NCI-H2171 (cell line): ENCODE measurements around the gene CFAP141.

Experiments
- DNase-seq: peaks from one replicate; lab custom pipeline; 2025; lab: John Stamatoyannopoulos, UW

Gene CFAP141

DNA sequence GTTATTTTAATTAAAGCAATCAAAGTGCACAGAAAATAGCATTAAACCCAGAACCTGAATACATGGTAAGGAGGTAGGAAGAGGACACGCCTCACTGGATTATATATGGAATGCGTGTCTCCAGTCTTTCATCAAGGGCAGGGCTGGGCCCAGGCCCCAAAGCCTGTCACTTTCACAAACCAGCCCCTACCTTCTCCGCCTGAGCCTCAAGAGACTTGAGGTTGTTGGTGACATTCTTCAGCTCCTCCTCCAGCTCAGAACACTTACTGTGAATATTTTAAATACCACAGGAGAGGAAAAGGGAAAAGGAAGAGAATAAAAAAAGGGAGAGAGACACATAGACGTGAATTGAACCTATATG lies 34.9 kb downstream of the CFAP141 start:
- no peak for DNase-seq

DNA sequence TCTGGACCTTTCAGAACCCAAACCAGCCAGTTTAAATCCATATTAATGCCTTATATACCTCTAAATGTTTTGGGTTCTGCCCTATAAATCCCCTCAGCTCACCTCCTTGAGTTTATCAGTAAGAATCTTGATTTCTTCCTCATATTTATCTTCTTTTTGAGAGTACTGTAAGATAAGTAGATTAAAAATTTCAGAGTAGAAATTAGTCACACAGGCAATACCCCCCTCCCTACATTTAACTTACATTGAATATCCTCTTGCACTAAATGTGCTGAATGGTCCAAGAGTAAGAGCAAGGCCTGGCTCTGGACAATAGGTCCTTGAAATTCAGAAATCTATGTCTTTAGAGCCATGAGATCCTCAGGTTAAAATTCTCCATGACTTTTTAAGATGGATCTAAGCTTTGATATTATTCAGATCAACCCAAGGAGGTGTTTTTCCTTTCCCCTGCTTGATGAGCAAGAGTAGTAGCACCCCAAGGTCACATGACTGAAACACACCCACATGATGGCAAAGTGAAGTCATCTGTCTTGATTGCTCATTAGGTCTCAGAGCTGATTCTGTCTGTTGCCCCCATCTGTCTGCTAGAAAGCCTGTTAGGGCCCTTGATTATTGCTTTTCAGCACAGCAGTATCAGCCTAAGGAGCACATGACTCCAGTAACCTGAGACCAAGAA lies 35.4 kb downstream of the CFAP141 start:
- DNase-seq: no peak

DNA sequence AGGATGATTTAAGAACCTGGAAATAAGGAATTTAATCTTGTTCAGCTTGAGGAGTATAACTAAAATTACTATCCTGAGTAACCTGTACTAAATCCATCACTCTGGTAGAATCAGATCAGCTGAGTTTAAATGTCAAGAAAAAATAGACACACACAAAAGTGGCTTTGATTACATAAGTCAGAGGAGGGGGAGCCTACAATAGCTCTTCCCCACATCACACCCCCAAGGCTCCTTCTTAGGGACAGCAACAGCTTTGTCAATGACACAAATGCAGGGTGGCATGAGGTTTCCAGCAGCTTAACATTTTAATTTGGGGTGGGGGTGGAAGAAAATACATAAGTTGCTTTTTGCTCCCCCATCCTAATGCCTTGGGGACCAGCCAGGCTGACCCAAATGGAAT lies 38.7 kb downstream of the CFAP141 start:
- DNase-seq: no peak

DNA sequence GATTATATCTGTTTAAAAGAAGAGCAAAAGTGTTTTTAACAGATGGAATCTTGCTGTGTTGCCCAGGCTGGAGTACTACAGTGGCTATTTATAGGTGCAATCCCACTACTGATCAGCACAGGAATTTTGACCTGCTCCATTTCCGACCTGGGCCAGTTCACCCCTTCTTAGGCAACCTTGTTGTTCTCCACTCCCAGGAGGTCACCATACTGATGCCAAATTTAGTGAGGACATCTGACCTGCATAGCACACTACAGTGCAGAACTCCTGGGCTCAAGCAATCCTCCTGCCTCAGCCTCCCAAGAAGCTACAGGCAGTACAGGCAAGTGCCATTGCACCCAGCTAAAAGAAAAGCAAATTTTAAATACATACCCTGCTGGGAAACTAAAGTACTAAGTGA lies 39.9 kb downstream of the CFAP141 start:
- no peak for DNase-seq

DNA sequence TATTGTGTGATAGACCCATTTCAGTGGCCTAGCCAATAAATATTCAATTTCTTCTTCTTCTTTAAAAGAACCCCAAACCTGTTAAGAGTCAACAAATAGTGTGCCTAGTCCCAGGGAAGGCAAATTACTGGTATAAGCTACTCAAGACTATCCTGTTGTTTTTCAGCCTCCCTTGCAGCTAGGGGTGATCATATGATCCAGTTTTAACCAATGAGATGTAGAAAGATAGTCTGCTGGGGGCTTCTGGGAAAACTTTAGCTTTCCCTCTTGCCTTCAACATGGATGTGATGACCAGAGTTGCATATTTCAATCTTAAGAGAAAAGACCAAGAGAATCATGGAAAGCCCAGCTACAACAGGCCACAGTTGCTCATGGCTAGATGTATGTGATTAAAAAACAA lies 46.6 kb downstream of the CFAP141 start:
- no peak for DNase-seq

DNA sequence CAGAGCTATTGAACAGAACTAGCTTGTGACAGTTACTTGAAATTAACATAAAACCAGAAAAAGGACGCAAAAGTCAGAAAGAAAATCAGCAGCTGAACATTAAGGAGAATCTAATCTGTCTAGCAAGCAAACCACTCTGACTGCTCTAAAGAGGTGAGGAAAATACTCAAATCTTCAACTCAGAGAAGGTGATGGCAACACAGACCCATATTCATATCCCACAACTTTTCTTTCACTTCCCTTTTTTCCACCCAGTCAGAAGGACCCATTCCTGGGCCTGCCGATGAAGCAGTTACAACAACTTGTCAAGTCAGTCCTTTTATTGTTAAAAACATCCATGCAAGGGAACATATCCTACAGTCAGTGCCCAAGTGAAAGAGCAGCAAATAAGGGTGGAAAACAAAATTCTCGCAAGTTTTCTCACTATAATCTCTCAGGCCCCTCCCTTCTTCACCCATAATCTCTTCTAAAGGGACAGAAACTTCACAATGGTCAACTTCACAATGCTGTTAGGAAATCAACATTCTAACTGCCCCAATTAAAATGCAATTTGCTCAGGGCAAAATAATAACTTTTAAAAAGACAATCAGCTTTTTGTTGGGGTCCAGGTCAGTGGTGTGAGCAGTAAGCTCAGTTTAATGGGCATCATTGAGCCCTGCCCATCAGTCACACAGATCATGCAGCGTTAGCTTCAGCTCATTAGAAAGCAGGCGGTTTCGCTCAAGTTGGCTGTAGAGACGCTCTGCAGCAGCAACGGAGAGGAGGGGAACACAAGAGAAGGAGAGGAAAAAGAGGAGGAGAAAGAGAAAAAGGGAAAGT lies 47.6 kb downstream of the CFAP141 start:
- DNase-seq: no peak

DNA sequence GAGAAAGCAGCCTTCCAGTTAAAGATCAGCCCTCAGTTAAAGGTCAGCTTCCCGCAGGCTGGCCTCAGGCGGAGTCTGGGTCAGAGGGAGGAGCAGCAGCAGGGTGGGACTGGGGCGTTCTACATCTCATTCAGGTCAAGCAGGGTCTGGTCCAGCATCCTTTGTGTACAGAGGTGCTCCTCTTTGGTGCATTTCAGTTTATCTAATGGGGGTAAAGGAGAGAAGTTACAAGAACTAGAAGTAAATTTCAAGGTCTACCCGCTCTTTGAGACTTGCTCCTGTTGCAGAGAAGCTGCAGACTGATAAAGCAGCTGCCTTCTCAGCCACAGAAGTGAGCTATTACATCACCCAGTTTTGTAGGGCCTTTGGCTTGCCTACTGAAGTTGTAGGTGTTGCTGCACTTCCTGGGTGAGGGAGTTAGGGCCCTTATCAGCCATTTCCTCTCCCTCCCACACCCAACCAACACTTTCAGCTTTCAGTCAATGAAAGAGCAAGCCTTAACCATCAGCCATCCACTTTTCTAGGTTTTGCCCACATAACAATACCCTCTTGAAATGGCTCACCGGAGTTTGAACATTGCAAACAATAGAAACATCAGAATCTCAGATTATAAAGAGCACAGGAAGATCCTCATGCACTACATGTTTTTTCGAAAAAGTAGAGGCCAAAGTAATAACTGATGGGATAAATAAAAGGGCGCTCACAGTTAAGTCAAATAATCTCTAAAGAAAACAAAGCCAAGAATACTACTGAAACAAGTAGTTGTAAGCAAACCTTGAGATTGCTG lies 48.4 kb downstream of the CFAP141 start:
- no peak for DNase-seq

DNA sequence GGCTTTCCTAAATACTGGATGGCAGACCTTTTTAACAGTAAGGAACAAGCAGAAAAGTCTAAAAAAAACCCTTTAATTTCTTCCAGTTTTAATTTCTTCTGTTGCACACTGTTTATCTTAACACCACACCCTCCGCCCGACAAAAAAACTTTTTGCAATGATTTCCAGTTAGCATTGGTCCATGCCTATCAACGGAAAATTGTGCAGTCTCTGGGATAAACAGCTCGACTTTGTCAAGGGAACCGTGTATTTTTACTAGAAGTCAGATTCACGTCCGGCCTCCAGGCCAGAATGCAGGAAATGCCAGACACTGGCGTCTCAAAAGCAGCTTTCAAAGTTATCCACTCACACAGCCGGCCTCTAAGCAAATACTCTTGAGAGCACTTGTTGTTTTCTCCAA lies 50.9 kb downstream of the CFAP141 start:
- no peak for DNase-seq

DNA sequence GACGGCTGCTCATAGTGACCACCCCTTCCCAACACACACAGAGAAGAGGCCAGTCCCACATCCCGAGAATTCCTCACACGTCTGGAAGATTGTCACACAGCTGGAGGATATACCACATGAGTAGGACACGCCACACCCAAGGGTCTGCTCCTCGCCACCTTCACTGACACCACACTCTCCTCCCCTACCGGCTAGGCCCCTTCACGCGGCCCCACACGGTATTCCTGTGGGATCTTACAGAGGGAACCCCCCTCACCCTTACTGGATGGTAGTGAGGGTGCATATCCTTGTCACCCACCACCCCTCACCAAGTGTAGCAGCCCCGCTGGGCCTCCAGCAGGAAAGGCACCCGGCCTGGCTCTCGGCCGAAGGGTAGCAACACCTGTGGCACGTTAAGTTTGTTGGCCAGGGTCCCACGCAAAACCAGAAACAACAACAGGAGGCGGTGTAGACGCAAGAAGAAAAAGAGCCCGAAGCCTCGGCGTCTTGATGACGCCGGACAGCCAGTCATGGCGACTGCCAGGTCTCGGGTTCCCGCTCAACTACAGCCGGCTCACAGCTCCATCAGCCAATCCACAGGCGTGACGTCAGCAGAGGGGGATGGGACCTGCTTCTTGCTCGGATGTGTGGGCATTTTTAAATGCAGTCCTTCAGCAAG lies 51.5 kb downstream of the CFAP141 start, which contains the start of gene NUP210L:
Gene NUP210L, minus strand, starts transcription at position 540 of the 658 bp plus-strand sequence.
- no peak for DNase-seq

DNA sequence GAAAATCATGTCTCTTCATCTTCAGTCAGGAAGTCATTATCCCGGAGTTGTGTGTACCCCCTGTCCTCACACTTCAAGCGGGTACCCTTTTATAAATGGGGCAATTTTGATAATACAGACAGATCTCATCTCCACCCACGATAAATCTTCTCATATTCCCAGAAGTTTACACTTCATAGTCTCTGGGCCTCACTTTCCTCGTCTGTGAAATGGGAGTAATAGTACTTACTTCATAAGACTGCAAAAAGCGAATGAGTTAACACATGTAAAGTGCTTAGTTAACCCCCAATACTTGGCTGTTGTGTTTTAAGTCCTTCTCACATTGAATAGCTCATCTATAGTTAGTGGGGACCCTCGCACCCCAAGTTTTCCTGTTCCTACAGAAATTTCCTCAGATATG lies 52.1 kb downstream of the CFAP141 start:
- no peak for DNase-seq

DNA sequence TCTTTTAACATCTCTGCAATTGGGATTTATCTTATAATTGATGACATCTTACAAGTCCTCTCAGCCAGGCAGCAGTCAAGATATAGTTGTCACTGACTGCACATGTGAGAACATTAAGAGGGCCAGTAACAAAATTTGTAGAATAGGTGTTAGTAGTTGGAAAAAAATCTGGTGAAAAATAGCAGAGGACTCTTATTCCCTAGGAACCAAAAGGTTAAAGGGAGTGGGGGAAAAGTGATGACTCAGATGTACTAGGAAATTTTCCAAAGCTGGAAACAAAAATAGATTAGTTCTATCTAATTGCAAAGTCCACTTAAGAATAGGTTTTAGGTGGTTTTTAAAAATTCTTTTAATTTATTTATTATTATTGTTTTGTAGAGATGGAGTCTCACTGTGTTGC lies 54.8 kb downstream of the CFAP141 start:
- no peak for DNase-seq
